GM23338 (cell line): ENCODE data around the gene MAD1L1. TPM values are rescaled to one million over a fixed set of nuclear protein-coding genes. Genes with fewer than 3 reads are reported as not detected.

Experiments used
- ATAC-seq: fragments of 200-7000 bp; cut with Tn5 transposase; 3 replicates; pipeline ENCODE4 v1.9.1; 2020
- DNase-seq: peaks from one replicate; pipeline ENCODE4 v3.0.0-alpha.2; 2015; ENCODE audit warnings: low spot score
- H2AFZ ChIP-seq: fragments of 200-600 bp; sonication (generic); 2 replicates; pipeline ENCODE4 v1.8.0; 2016; ENCODE audit warnings: antibody characterized with exemption, mild to moderate bottlenecking, moderate library complexity
- H3F3A ChIP-seq: fragments of 200-600 bp; sonication (generic); replicated peaks from 2 replicates; pipeline ENCODE4 v1.8.0; 2017; ENCODE audit warnings: antibody characterized with exemption, mixed run types, low read depth
- H3K27ac ChIP-seq: fragments of 200-600 bp; sonication (generic); 2 replicates; pipeline ENCODE4 v1.6.1; 2016; ENCODE audit warnings: low read depth
- H3K27me3 ChIP-seq: fragments of 200-600 bp; sonication (generic); 2 replicates; pipeline ENCODE4 v1.8.0; 2016; ENCODE audit warnings: mild to moderate bottlenecking, mixed run types, moderate library complexity; ENCODE audit not compliant: insufficient read depth
- H3K36me3 ChIP-seq: fragments of 200-600 bp; sonication (generic); 2 replicates; pipeline ENCODE4 v1.8.0; 2016; ENCODE audit warnings: mild to moderate bottlenecking; ENCODE audit not compliant: insufficient read depth
- H3K4me1 ChIP-seq: fragments of 200-600 bp; sonication (generic); 2 replicates; pipeline ENCODE4 v1.8.0; 2016; ENCODE audit warnings: mild to moderate bottlenecking, moderate library complexity; ENCODE audit not compliant: insufficient read depth
- H3K4me2 ChIP-seq: fragments of 200-600 bp; sonication (generic); 2 replicates; pipeline ENCODE4 v1.7.1; 2017; ENCODE audit warnings: mixed run types
- H3K4me3 ChIP-seq: fragments of 200-600 bp; sonication (generic); 2 replicates; pipeline ENCODE4 v1.6.1; 2016; ENCODE audit warnings: mixed run types
- H3K79me2 ChIP-seq: fragments of 200-600 bp; sonication (generic); replicated peaks from 2 replicates; pipeline ENCODE4 v1.8.0; 2017; ENCODE audit warnings: mild to moderate bottlenecking; ENCODE audit not compliant: insufficient read depth
- H3K9me2 ChIP-seq: fragments of 200-600 bp; sonication (generic); 2 replicates; pipeline ENCODE4 v1.8.0; 2017; ENCODE audit not compliant: insufficient read depth
- H4K20me1 ChIP-seq: fragments of 200-600 bp; sonication (generic); replicated peaks from 2 replicates; pipeline ENCODE4 v1.8.0; 2017; ENCODE audit warnings: mild to moderate bottlenecking; ENCODE audit not compliant: insufficient read depth
- H3K27ac Mint-ChIP-seq: 2 replicates; pipeline ENCODE4 v1.8.0; 2020; ENCODE audit warnings: inconsistent platforms, mild to moderate bottlenecking, moderate library complexity, mixed read lengths
- H3K27me3 Mint-ChIP-seq: 3 replicates; pipeline ENCODE4 v1.8.0; 2022; ENCODE audit warnings: low read depth, mild to moderate bottlenecking, moderate library complexity, mixed read lengths, inconsistent platforms; ENCODE audit not compliant: insufficient read depth, poor library complexity
- H3K36me3 Mint-ChIP-seq: 3 replicates; pipeline ENCODE4 v1.8.0; 2021; ENCODE audit warnings: low read depth, mild to moderate bottlenecking, inconsistent platforms, moderate library complexity, mixed read lengths
- H3K4me1 Mint-ChIP-seq: 3 replicates; pipeline ENCODE4 v1.8.0; 2020; ENCODE audit warnings: mild to moderate bottlenecking, inconsistent platforms, mixed read lengths
- H3K4me3 Mint-ChIP-seq: 3 replicates; pipeline ENCODE4 v1.8.0; 2021; ENCODE audit warnings: moderate library complexity, mild to moderate bottlenecking, inconsistent platforms, mixed read lengths
- H3K9me3 Mint-ChIP-seq: 3 replicates; pipeline ENCODE4 v1.8.0; 2020; ENCODE audit warnings: moderate library complexity, mild to moderate bottlenecking, inconsistent platforms, mixed read lengths
- CREB1 ChIP-seq: fragments of 250-450 bp; sonication (Bioruptor Pico); IDR thresholded peaks from 2 replicates; pipeline ENCODE4 v1.5.0; 2020; ENCODE audit warnings: low read depth, mild to moderate bottlenecking, moderate library complexity
- CTCF ChIP-seq, 2 experiments: fragments of 200-600 bp in 1 of 2; sonication (generic) in 1 of 2; conservative IDR thresholded peaks; 2 replicates each; pipeline versions ENCODE4 v1.5.1 to v1.6.1; 2016 to 2017; ENCODE audit warnings: antibody characterized with exemption in 2 of 2, low read depth in 2 of 2, mild to moderate bottlenecking in 2 of 2, moderate library complexity in 1 of 2
- JUNB ChIP-seq: IDR thresholded peaks from one replicate; pipeline ENCODE4 v1.6.1; 2016; ENCODE audit warnings: antibody characterized with exemption; ENCODE audit not compliant: unreplicated experiment
- POLR2AphosphoS5 ChIP-seq: IDR thresholded peaks from 2 replicates; pipeline ENCODE4 v1.6.1; 2016; ENCODE audit warnings: antibody characterized with exemption, low read depth
- REST ChIP-seq: IDR thresholded peaks from one replicate; pipeline ENCODE4 v1.6.1; 2018; ENCODE audit warnings: antibody characterized with exemption; ENCODE audit not compliant: unreplicated experiment
- STAT1 ChIP-seq: IDR thresholded peaks from one replicate; pipeline ENCODE4 v1.6.1; 2016; ENCODE audit warnings: antibody characterized with exemption; ENCODE audit not compliant: unreplicated experiment
- ZNF114 ChIP-seq: fragments of 250-450 bp; sonication (Bioruptor Pico); IDR thresholded peaks from 2 replicates; pipeline ENCODE4 v1.5.0; 2020; ENCODE audit warnings: mild to moderate bottlenecking, moderate library complexity
- ZNF331 ChIP-seq: fragments of 250-450 bp; sonication (Bioruptor Pico); IDR thresholded peaks from 2 replicates; pipeline ENCODE4 v1.5.0; 2020; ENCODE audit warnings: low read depth, mild to moderate bottlenecking, moderate library complexity
- polyA plus RNA-seq: library from polyadenylated mRNA; unstranded; fragments of >200 nt; fragmentation: Nextera tagmentation; extraction: Ambion mirVana; gene quantifications from 2 replicates; pipeline ENCODE4 v1.2.1, GENCODE V29; 2016
- total RNA-seq: library from RNA; depleted of rRNA; stranded (reverse); fragments of >200 nt; shearing (Covaris generic); gene quantifications from 2 replicates; pipeline ENCODE4 v1.2.3, GENCODE V29; 2014
- TF ChIP-seq, protein P1 (sequence below): fragments of 250-450 bp; sonication (Bioruptor Pico); IDR thresholded peaks from 2 replicates; pipeline ENCODE4 v1.5.0; 2020; ENCODE audit warnings: mild to moderate bottlenecking, moderate library complexity

The MAD1L1 gene
- total and polyA plus RNA-seq, 2 experiments from 2014 or later = 40.3 to 59.3 TPM

- Histone ChIP-seq H3K36me3 (no peaks in the 10 kb centered on the region), H3K9me2 (no peaks in the 10 kb centered on the region), H3K27me3 (no peaks in the 10 kb centered on the region), H2AFZ (no peak overlapping the region), H3K27ac (no peak overlapping the region), H3F3A (no peaks in the 10 kb centered on the region), H3K4me3 (no peak overlapping the region), H3K79me2 (0 out of 2 replicates have a peak, but pooled peaks cover 6% of the 10 kb centered on the region), H3K4me2 (no peak overlapping the region), H3K4me1 (no peaks in the 10 kb centered on the region), H4K20me1 (no peaks in the 10 kb centered on the region; the same call in none of the 2 replicates)
- Mint-ChIP-seq H3K27me3 (peaks cover 6% of the 10 kb centered on the region), H3K27ac (no peak overlapping the region), H3K36me3 (peaks cover 7% of the 10 kb centered on the region), H3K9me3 (peaks cover 4% of the 10 kb centered on the region; the same call in 2 of the 3 replicates), H3K4me3 (no peak overlapping the region), H3K4me1 (peaks cover 28% of the 10 kb centered on the region)
- TF ChIP-seq STAT1 (no peak), REST (no peak), ZNF331 (CRISPR knock-in tag) (no peak), JUNB (no peak), CTCF (conservative IDR thresholded peaks at IDR 0.05; ENCODE audit: low read depth in 2 of 2) (no peak), ZNF114 (no peak), CREB1 (CRISPR knock-in tag) (no peak), POLR2AphosphoS5 (no peak)
- TF ChIP-seq, protein P1, sequence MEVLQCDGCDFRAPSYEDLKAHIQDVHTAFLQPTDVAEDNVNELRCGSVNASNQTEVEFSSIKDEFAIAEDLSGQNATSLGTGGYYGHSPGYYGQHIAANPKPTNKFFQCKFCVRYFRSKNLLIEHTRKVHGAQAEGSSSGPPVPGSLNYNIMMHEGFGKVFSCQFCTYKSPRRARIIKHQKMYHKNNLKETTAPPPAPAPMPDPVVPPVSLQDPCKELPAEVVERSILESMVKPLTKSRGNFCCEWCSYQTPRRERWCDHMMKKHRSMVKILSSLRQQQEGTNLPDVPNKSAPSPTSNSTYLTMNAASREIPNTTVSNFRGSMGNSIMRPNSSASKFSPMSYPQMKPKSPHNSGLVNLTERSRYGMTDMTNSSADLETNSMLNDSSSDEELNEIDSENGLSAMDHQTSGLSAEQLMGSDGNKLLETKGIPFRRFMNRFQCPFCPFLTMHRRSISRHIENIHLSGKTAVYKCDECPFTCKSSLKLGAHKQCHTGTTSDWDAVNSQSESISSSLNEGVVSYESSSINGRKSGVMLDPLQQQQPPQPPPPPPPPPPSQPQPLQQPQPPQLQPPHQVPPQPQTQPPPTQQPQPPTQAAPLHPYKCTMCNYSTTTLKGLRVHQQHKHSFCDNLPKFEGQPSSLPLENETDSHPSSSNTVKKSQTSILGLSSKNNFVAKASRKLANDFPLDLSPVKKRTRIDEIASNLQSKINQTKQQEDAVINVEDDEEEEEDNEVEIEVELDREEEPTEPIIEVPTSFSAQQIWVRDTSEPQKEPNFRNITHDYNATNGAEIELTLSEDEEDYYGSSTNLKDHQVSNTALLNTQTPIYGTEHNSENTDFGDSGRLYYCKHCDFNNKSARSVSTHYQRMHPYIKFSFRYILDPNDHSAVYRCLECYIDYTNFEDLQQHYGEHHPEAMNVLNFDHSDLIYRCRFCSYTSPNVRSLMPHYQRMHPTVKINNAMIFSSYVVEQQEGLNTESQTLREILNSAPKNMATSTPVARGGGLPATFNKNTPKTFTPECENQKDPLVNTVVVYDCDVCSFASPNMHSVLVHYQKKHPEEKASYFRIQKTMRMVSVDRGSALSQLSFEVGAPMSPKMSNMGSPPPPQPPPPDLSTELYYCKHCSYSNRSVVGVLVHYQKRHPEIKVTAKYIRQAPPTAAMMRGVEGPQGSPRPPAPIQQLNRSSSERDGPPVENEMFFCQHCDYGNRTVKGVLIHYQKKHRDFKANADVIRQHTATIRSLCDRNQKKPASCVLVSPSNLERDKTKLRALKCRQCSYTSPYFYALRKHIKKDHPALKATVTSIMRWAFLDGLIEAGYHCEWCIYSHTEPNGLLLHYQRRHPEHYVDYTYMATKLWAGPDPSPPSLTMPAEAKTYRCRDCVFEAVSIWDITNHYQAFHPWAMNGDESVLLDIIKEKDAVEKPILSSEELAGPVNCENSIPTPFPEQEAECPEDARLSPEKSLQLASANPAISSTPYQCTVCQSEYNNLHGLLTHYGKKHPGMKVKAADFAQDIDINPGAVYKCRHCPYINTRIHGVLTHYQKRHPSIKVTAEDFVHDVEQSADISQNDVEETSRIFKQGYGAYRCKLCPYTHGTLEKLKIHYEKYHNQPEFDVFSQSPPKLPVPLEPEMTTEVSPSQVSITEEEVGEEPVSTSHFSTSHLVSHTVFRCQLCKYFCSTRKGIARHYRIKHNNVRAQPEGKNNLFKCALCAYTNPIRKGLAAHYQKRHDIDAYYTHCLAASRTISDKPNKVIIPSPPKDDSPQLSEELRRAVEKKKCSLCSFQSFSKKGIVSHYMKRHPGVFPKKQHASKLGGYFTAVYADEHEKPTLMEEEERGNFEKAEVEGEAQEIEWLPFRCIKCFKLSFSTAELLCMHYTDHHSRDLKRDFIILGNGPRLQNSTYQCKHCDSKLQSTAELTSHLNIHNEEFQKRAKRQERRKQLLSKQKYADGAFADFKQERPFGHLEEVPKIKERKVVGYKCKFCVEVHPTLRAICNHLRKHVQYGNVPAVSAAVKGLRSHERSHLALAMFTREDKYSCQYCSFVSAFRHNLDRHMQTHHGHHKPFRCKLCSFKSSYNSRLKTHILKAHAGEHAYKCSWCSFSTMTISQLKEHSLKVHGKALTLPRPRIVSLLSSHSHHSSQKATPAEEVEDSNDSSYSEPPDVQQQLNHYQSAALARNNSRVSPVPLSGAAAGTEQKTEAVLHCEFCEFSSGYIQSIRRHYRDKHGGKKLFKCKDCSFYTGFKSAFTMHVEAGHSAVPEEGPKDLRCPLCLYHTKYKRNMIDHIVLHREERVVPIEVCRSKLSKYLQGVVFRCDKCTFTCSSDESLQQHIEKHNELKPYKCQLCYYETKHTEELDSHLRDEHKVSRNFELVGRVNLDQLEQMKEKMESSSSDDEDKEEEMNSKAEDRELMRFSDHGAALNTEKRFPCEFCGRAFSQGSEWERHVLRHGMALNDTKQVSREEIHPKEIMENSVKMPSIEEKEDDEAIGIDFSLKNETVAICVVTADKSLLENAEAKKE (CRISPR knock-in tag) = no peak
- ATAC-seq = no peak
- no peak for DNase-seq
Measured at GRCh38 chr7:2037301-2037807, 195.4 kb downstream of the MAD1L1 start.
